Measurements from ENCODE around the gene CABP7. TPM values are rescaled to one million over a fixed set of nuclear protein-coding genes. Genes with fewer than 3 reads are reported as not detected.

Gene CABP7
- total and polyA plus RNA-seq, 10 donors = 0.04 to 0.37 (median 0.15) TPM; not detected in 5

GRCh38 chr22:29718949-29719898 is 579 bp upstream of the CABP7 start:
- DNase-seq = no peak
- Histone ChIP-seq H3K9me3 (no peaks in the 10 kb centered on the region), H3K36me3 (no peaks in the 10 kb centered on the region), H3K27ac (no peak overlapping the region), H3K4me1 (peaks cover 0 to 19% (median 12%) of the 10 kb centered on the region in 6 donors), H3K27me3 (replicated peaks in 1 of 7) (peaks cover 0 to 96% (median 35%) of the 10 kb centered on the region in 7 donors), H3K4me3 (peak overlapping the region in 1 of 8 donors; percentile 58)
- intact Hi-C loops (cut with DNase I; ENCODE audit: low total_unique reads) = no loop called here
- TF ChIP-seq CTCF (IDR thresholded peaks at IDR 0.05 in 8 of 11, conservative IDR thresholded peaks at IDR 0.05 in 3 of 11) (no peak), POLR2A (IDR thresholded peaks at IDR 0.05) (no peak), POLR2AphosphoS5 (IDR thresholded peaks at IDR 0.05) (no peak)
- WGBS, 5 donors = 45 to 53% (median 47%) methylated on average over 13 to 24 of the region's 24 CpGs

GRCh38 chr22:29720811-29721323 is 1.1 kb downstream of the CABP7 start:
- H3K4me1 ChIP-seq = peaks cover 0 to 19% (median 12%) of the 10 kb centered on the region in 6 donors
- no peaks in the 10 kb centered on the region for H3K36me3 ChIP-seq
- H3K4me3 ChIP-seq = peak overlapping the region in 3 of 8 donors; percentile 15 to 58 (median 16)
- WGBS, 5 donors = 8 to 12% (median 9%) methylated on average over 9 to 53 of the region's 53 CpGs
- TF ChIP-seq CTCF (IDR thresholded peaks at IDR 0.05 in 8 of 11, conservative IDR thresholded peaks at IDR 0.05 in 3 of 11) (peak in 1 of 11 experiments; percentile 14), POLR2AphosphoS5 (IDR thresholded peaks at IDR 0.05) (no peak)
- no peak for DNase-seq
- H3K9me3 ChIP-seq = no peaks in the 10 kb centered on the region
- no peak overlapping the region for H3K27ac ChIP-seq
- H3K27me3 ChIP-seq (replicated peaks in 1 of 7) = peaks cover 0 to 83% (median 35%) of the 10 kb centered on the region in 7 donors
- intact Hi-C loops (cut with DNase I; ENCODE audit: low total_unique reads) = no loop called here

DNA sequence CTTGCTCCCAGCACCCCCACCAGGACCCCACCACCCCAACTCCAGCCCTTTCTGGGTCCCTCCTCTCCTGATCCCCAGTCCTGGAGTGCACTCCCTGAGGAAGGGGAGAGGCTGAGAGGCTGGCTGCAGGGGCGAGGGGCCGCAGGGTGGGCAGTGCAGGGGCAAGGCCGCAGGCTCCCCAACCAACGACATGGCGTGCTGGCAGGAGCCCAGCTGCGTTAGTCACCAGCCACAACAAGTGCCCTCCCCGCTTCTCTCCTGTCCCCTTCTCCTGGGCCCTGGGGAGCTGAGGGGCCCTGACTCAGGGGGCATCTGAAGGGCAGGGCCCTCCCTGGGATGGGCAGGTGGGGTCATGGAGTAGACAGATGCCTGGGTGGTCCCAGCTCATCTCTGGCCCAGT is 2.3 kb downstream of the CABP7 start:
- no peak for DNase-seq
- Histone ChIP-seq H3K4me1 (peaks cover 0 to 25% (median 13%) of the 10 kb centered on the region in 6 donors), H3K9me3 (no peaks in the 10 kb centered on the region), H3K27me3 (replicated peaks in 1 of 7) (peaks cover 0 to 81% (median 35%) of the 10 kb centered on the region in 7 donors), H3K4me3 (no peak overlapping the region), H3K27ac (no peak overlapping the region), H3K36me3 (no peaks in the 10 kb centered on the region)
- WGBS, 5 donors = 55 to 76% (median 72%) methylated on average over 3 to 7 of the region's 7 CpGs
- TF ChIP-seq POLR2AphosphoS5 (IDR thresholded peaks at IDR 0.05) (no peak), CTCF (IDR thresholded peaks at IDR 0.05 in 8 of 11, conservative IDR thresholded peaks at IDR 0.05 in 3 of 11) (no peak), POLR2A (IDR thresholded peaks at IDR 0.05) (no peak)
- intact Hi-C loops (cut with DNase I; ENCODE audit: low total_unique reads) = no loop called here

DNA sequence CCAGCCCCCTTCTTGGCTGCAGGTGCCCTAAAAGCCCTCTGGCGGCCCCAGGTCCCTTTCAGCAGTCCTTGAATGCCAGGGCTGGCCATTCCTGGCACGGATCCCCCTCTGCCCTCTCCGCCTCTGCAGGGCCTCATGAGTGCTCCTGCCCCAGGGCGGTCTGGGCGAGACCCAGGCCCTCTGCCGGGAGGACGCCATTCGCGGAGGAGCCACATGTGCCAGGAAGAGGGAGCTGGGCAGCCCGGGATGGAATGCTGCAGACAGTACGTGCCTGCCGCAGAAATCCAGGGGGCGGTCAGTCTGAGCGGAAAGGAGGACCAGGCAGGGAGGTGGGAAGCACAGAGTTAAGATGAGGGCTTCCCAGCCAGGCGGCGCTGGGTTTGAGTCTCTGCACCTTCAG is 2.8 kb downstream of the CABP7 start:
- no peak for TF ChIP-seq POLR2A (IDR thresholded peaks at IDR 0.05)
- no peak for TF ChIP-seq POLR2AphosphoS5 (IDR thresholded peaks at IDR 0.05)
- TF ChIP-seq CTCF (IDR thresholded peaks at IDR 0.05 in 8 of 11, conservative IDR thresholded peaks at IDR 0.05 in 3 of 11) = no peak
- DNase-seq = no peak
- intact Hi-C loops (cut with DNase I; ENCODE audit: low total_unique reads) = no loop called here
- H3K36me3 ChIP-seq = no peaks in the 10 kb centered on the region
- H3K4me1 ChIP-seq = peaks cover 0 to 27% (median 13%) of the 10 kb centered on the region in 6 donors
- peaks cover 0 to 81% (median 35%) of the 10 kb centered on the region in 7 donors for H3K27me3 ChIP-seq (replicated peaks in 1 of 7)
- H3K27ac ChIP-seq = no peak overlapping the region
- 79 to 88% (median 83%) methylated on average over 15 to 16 of the region's 16 CpGs for WGBS, 5 donors
- H3K4me3 ChIP-seq = no peak overlapping the region
- no peaks in the 10 kb centered on the region for H3K9me3 ChIP-seq
